ENCODE results near the gene JPH4.
"Not testable (repeated sequence)": the region's sequence is repeated elsewhere in the genome, so short reads cannot be mapped to it uniquely, and the experiment has no call there.

The JPH4 gene

DNA sequence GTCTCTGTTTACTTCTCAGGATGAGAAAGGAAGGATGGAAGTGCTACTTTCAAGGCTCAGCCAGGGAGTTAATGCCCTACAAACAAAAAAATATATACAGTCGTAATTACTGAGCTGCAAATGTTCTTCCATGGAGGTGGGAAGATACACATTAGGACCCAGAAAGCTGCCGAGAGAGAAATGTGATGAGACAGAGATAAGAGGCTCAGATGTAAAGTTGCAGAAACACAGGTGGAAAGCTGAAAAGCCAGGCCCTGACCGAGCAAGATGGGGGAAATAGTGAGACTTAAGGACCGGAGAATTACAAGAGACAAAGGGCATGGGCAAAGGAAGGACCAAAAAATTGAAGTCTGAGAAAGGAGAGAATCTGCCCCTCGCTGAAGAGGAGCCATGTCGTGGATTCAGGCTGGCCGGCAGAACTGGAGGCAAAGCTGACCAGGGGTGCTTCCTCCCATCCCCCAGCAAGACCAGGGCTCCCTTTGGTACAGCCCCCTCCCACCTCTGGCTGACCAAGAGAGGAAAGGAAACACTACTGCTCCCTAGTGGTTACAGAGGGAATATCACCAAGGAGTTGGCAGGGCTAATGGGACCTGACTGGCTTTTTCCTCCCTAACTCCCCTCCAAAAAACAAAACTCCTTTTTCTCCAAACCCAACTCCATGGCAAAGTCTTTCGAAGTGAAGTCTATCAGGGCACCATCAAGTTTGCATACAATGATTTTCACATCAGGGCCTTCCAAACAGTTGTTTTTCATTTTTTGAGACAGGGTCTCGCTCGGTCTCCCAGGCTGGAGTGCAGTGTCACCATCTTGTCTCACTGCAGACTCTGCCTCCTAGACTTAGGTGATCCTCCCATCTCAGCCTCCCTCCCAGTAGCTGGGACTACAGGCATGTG is 39.1 kb downstream of the JPH4 start:
- TF ChIP-seq, protein P1, sequence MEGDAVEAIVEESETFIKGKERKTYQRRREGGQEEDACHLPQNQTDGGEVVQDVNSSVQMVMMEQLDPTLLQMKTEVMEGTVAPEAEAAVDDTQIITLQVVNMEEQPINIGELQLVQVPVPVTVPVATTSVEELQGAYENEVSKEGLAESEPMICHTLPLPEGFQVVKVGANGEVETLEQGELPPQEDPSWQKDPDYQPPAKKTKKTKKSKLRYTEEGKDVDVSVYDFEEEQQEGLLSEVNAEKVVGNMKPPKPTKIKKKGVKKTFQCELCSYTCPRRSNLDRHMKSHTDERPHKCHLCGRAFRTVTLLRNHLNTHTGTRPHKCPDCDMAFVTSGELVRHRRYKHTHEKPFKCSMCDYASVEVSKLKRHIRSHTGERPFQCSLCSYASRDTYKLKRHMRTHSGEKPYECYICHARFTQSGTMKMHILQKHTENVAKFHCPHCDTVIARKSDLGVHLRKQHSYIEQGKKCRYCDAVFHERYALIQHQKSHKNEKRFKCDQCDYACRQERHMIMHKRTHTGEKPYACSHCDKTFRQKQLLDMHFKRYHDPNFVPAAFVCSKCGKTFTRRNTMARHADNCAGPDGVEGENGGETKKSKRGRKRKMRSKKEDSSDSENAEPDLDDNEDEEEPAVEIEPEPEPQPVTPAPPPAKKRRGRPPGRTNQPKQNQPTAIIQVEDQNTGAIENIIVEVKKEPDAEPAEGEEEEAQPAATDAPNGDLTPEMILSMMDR (IDR thresholded peaks at IDR 0.05; ENCODE audit: control extremely low read depth, extremely low read depth, low read depth, missing control alignments): peak; percentile 89
- DNase-seq (ENCODE audit: extremely low spot score): peak; percentile 81
- ChIA-PET POLR2A (no interaction called here), CTCF (interaction anchor here (0.6 to 7.9 kb wide), 18 partner anchors 10 to 63 kb away, joined by 3 to 75 read pairs (median 4); partner anchors contain the start of genes THTPA and ZFHX2)

DNA sequence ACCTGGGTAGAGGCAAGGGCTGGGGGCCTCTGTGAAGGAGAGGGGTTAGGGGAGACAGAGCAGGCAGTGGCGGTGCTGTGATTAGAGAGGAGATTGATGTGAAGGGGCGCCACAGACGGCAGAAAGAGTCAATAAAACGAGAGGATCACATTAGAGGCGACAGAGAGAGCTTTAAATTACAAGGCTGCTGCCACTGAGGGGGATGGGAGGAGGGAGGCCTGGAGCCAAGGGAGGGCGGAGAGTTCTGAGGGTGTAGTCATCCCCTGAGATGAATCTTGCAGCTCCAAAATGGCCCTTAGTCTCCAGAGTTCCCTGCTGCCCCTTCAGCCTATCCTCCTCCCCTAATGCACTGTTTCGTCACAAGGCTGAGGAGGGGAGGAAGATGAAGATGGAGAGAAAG is 39.8 kb downstream of the JPH4 start:
- DNase-seq (ENCODE audit: extremely low spot score): no peak
- TF ChIP-seq, protein P1 (IDR thresholded peaks at IDR 0.05; ENCODE audit: control extremely low read depth, extremely low read depth, low read depth, missing control alignments): no peak
- CTCF ChIA-PET: interaction anchor here (1.0 to 7.9 kb wide), 12 partner anchors 9 to 62 kb away, joined by 3 to 75 read pairs (median 10); partner anchors contain the start of genes THTPA and ZFHX2
- POLR2A ChIA-PET: interaction anchor here (0.6 kb wide), 1 partner anchor 102 kb away, joined by 8 read pairs; no protein-coding TSS in a partner anchor

DNA sequence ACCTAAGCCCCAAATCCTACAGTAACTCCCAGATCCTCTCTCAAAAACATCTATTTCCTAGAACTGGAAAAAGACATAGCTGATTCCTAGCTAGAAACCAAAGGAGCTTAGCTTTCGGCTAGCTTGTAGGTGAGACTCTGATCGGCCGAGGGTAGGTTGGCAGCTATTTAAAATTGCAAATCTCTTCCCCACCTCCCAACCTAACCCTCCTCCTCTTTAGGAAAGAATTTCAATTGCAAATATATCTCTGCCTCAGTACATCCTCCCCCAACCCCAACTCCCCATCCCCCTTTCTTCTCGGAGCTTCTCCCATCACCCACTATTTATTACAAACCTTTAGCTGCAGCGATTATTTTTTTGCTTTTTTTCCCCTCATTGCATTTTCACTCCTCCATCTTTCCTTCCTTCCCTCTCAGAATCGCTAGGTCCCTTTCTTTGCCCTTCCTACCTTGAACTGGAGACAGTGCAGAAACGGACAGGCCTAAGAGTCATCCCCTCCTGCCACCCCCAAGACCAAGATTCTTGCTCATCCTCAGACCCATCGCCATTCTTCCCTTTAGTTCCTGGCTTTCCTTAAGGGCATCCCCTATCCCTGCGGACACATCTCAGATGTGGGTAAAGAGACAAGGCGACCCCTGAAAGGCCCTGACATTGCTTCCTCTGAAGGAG is 40.4 kb downstream of the JPH4 start:
- TF ChIP-seq, protein P1 (IDR thresholded peaks at IDR 0.05; ENCODE audit: control extremely low read depth, extremely low read depth, low read depth, missing control alignments): no peak
- ChIA-PET POLR2A (interaction anchor here (0.6 kb wide), 1 partner anchor 102 kb away, joined by 8 read pairs; no protein-coding TSS in a partner anchor), CTCF (interaction anchor here (1.0 to 7.9 kb wide), 13 partner anchors 8 to 62 kb away, joined by 3 to 75 read pairs (median 9); partner anchors contain the start of genes THTPA and ZFHX2)
- DNase-seq (ENCODE audit: extremely low spot score): no peak

DNA sequence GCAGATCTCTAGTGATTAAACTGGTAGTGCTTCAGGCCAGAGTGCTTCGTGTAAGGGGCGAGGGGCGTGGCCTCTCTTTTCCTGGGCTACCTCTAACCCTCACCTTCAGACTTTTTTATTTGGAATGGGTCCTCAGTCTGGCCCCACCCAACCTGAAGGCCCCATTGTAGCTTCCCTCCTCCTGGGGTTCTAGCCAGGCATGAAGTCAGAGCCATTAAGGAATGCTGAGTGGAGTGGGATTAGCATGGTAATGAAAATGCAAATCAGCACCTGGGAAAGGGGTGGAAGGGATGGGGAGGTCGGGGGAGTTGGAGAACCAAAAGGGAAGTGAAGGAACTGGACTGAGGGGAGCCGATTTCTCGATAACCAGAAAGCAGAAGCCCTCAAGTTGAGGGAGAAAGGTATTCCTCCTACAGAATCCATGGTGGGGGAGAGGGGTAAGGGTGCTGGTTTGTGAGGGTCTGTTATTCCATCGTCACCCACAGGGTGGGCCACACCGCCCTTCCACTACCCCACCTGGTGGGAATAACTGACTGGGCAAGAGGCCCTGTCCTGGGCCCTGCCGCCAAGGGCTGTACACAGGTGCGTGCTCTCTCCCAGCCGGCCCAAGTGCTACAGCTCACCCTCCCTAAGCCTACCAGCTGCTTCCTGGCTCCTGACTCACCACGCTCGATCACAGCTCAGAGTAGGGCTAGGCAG is 41.1 kb downstream of the JPH4 start:
- no peak for DNase-seq (ENCODE audit: extremely low spot score)
- CTCF ChIA-PET: interaction anchor here (1.0 to 7.9 kb wide), 6 partner anchors 9 to 61 kb away, joined by 3 to 75 read pairs (median 14); no protein-coding TSS in a partner anchor
- TF ChIP-seq, protein P1 (IDR thresholded peaks at IDR 0.05; ENCODE audit: control extremely low read depth, extremely low read depth, low read depth, missing control alignments): no peak
- POLR2A ChIA-PET: no interaction called here

DNA sequence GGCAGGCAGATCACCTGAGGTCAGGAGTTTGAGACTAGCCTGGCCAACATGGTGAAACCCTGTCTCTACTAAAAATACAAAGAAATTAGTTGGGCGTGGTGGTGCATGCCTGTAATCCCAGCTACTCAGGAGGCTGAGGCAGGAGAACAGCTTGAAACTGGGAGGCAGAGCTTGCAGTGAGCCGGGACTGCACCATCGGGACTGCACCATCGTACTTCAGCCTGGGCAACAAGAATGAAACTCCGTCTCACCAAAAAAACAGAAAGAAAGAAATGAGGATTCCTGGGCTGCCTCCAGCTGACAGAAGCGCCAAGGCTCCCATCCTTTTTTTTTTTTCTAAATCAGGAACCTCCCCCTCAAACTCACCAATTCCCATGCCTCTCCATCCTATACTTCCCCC is 41.7 kb downstream of the JPH4 start:
- CTCF ChIA-PET: interaction anchor here (1.3 to 7.9 kb wide), 4 partner anchors 10 to 60 kb away, joined by 3 to 75 read pairs (median 34); no protein-coding TSS in a partner anchor
- DNase-seq (ENCODE audit: extremely low spot score); POLR2A ChIA-PET: not testable (repeated sequence)

DNA sequence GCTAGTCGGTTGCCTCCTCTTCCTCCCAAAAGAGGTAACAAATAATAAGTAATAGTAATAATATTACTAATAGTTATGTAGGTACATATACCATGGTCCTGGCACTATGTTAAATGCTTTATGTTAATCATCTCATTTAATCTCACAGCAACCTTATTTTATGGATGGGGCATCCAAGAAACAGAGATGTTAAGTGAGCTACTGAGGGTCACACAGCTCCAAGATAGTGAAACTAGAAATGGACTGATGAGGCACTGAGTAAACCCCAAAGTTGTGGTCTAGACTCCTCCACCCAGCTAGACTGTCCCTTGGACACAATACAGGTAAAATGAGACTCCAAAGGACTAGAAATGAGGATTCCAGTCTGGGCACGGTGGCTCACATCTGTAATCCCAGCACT is 42.1 kb downstream of the JPH4 start:
- ChIA-PET CTCF (interaction anchor here (1.3 to 7.9 kb wide), 4 partner anchors 10 to 60 kb away, joined by 3 to 75 read pairs (median 34); no protein-coding TSS in a partner anchor), POLR2A (no interaction called here)
- TF ChIP-seq, protein P1 (IDR thresholded peaks at IDR 0.05; ENCODE audit: control extremely low read depth, extremely low read depth, low read depth, missing control alignments): no peak
- no peak for DNase-seq (ENCODE audit: extremely low spot score)

Measured in GM10248 (cell line).